Measurements from ENCODE around the gene IL15.

IL15 gene

GRCh38 chr4:141782205-141782604 lies 145.8 kb downstream of the IL15 start:
- no peak for DNase-seq
